ENCODE data around the gene ECE1.
A peak's percentile ranks its signal among the peaks of the same experiment; 100 is the strongest.
"Not testable (repeated sequence)": the region's sequence is repeated elsewhere in the genome, so short reads cannot be mapped to it uniquely, and the experiment has no call there.

Gene ECE1

DNA sequence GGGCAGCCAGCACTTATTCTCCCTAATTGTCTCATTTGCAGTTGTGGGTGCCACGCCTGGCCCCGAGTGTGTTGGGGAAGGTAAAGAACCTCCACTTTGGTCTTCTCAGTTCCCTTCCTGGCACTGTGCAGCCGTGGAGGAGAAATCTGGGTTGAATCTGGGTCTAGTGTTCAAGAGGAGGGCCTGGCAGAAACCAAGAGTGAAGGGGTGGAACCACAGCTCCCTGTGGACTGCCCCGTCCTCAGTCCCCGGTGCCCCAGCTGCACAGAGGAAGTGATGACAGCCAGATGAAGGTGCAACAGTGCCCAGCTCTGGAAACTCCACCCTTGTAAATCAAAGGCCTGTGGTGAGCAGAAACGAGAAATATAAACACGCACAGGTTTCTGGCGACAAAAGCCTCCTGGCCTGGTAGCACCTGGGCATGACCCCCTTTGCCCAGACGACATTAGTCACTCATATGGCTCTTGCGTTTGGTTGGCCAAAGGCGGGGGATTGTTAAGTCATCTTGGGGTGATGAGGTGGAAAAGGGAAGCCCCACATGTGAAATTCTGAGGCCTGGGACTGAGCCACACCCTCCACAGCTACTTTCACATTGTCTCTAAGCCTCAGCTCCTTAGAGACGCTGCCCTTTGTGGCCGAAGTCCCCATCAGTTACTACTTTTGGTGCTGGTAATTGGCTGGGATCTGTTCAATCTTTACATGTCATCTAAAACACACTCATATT lies 4.2 kb upstream of the ECE1 start:
- no peak for FAIRE-seq
- DNase-seq (ENCODE audit: insufficient read length, low spot score): peak; percentile 41
- no peak for TF ChIP-seq TAF1 (IDR thresholded peaks at IDR 0.05; ENCODE audit: low read depth, low read length)
- TF ChIP-seq SPI1 (IDR thresholded peaks at IDR 0.05; ENCODE audit: low read depth, low read length): peak; percentile 80

DNA sequence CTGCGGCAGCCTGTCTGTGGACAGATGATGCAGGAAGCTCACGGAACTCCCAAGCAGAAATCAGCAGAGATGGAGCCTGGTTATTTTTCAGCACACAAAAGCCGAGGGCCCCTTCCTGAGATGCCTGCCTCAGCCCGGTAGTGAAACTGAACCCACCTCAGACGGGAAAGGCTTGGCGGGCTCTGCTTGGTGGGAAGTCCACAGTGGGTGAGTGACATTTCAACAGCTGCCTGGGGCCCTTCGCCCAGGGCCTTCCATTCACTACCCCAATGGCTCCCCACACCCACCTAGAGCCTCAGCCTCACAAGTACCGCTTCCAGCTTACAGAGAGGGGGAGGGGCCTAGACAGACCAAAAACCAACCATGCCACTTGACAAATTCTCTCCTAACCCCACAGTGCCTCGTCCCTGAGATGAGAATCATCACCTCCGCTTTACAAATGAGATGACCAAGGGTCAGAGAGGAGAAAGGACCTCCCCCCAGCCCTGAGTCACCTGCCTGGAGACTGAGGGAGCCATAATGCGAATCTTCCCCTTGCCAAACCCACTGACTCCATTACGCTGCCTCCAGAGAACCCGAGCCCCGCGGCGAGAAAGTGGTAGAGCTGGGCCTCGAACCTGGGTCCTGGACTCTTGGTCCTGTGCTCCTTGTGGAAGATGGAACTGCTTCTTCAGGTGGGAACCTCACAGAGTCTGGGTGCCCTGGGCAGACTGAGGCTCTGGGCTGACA lies 3.4 kb upstream of the ECE1 start:
- TF ChIP-seq TAF1 (IDR thresholded peaks at IDR 0.05; ENCODE audit: low read depth, low read length): no peak
- peak; percentile 12; the same call in 1 of the 2 replicates for TF ChIP-seq POLR2AphosphoS5 (IDR thresholded peaks at IDR 0.05; ENCODE audit: low read depth, low read length)
- FAIRE-seq (peak; percentile 97), DNase-seq (ENCODE audit: insufficient read length, low spot score) (no peak)

DNA sequence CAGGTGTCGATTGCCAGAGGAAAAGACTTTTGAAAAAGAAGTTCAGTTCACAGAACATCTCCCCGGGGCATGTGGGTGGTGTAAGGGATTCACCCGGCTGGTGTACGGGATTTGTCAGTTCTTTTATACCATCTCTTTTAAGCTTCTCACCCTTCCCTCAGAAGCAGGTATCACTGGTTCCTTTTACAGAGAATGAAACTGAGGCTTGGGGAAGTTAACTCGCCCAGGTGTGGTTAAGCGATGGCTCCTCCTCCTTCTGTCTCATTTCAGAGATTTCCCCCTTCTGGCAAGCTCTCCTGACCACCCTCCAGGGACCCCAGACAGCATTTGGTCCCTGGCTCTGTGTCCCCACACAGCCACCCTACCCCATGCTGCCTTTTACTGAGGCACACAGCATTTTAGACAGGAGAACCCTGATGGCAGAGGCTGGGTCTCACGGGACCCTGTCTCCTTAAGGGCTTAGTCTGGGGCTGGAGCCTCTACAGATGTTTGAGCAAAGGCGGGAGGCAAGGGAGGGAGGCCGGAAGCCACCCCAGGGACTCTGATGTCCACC lies 2.8 kb upstream of the ECE1 start:
- TF ChIP-seq PAX5 (IDR thresholded peaks at IDR 0.05; ENCODE audit: insufficient read depth, low read length, severe bottlenecking): no peak
- no peak for TF ChIP-seq POU2F2 (IDR thresholded peaks at IDR 0.05; ENCODE audit: low read depth, low read length)
- peak; percentile 43; the same call in 1 of the 2 replicates for TF ChIP-seq TAF1 (IDR thresholded peaks at IDR 0.05; ENCODE audit: low read depth, low read length)
- 0 out of 2 replicates have a peak, but pooled peaks have one; percentile 6 for TF ChIP-seq POLR2AphosphoS5 (IDR thresholded peaks at IDR 0.05; ENCODE audit: low read depth, low read length)
- peak; percentile 51; the same call in 1 of the 2 replicates for TF ChIP-seq POLR2A (IDR thresholded peaks at IDR 0.05; ENCODE audit: low read depth, low read length)
- peak; percentile 24; the same call in 1 of the 2 replicates for TF ChIP-seq SPI1 (IDR thresholded peaks at IDR 0.05; ENCODE audit: low read depth, low read length)
- FAIRE-seq (no peak), DNase-seq (ENCODE audit: insufficient read length, low spot score) (no peak)

DNA sequence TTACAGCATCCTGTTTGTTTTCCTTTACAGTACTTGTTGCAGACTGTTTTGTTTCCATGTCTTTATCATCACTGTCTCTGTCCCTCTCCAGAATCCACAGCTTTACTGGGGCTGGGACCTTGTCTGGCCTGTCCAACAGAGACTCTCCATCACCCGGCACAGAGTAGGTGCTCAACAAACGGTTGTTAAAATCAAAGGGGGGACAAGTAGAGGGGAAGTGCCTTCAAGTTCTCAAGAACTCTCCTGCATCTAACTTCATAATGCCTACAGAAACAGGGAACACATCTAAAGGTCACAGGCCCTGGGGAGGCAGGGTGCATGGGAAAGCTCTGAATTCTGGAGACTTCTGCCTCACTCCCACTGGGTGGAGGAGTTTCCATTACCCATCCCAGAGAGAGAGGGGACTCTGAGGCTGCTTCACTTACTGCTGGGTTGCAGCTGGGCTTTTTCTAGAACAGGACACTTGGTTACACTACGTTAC lies 2.3 kb upstream of the ECE1 start:
- no peak for DNase-seq (ENCODE audit: insufficient read length, low spot score)
- TF ChIP-seq SPI1 (IDR thresholded peaks at IDR 0.05; ENCODE audit: low read depth, low read length): peak; percentile 51; the same call in 1 of the 2 replicates
- TF ChIP-seq TAF1 (IDR thresholded peaks at IDR 0.05; ENCODE audit: low read depth, low read length): no peak
- TF ChIP-seq POLR2A (IDR thresholded peaks at IDR 0.05; ENCODE audit: low read depth, low read length): no peak
- no peak for FAIRE-seq

DNA sequence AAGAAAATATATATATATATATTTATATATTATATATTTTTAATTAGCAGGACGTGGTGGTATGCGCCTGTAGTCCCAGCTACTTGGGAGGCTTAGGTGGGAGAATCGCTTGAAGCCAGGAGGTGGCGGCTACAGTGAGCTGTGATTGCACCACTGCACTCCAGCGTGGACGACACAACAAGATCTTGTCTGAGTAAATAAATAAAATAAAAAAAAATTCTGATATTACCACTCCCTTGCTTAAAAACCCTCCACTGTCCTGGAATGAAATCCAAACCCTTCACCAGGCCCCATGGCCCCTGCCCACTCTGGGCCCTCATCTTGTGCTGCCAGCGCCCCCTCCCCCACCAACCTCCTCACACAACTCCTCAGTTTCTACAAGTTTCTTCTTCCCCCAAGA lies 1.7 kb upstream of the ECE1 start:
- TF ChIP-seq POLR2AphosphoS5 (IDR thresholded peaks at IDR 0.05; ENCODE audit: low read depth, low read length): no peak
- TF ChIP-seq TAF1 (IDR thresholded peaks at IDR 0.05; ENCODE audit: low read depth, low read length): no peak
- no peak for TF ChIP-seq PAX5 (IDR thresholded peaks at IDR 0.05; ENCODE audit: insufficient read depth, low read length, severe bottlenecking)
- TF ChIP-seq SPI1 (IDR thresholded peaks at IDR 0.05; ENCODE audit: low read depth, low read length): no peak
- no peak for TF ChIP-seq POLR2A (IDR thresholded peaks at IDR 0.05; ENCODE audit: low read depth, low read length)
- no peak for TF ChIP-seq POU2F2 (IDR thresholded peaks at IDR 0.05; ENCODE audit: low read depth, low read length)
- FAIRE-seq (peak; percentile 56), DNase-seq (ENCODE audit: insufficient read length, low spot score) (no peak)

DNA sequence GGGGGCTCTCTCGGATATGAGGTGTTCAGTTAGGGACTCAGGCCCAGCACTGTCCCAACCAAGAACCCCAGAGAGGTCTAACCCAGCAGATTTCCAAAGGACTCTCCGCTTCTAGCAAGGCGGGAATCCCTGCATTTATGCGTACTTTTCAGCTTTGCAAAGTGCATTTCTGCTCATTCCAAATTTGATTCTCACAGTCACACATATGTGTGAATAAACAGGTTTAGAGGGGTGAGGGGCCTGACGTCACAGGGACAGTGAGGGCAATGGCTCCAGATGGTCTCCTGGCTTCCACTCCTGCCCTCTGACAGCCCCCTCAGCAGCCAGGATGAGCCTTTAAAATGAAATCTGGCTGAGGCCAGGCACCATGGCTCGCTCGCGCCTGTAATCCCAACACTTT lies 921 bp upstream of the ECE1 start:
- TF ChIP-seq PAX5 (IDR thresholded peaks at IDR 0.05; ENCODE audit: insufficient read depth, low read length, severe bottlenecking) (no peak), POLR2AphosphoS5 (IDR thresholded peaks at IDR 0.05; ENCODE audit: low read depth, low read length) (no peak), SPI1 (IDR thresholded peaks at IDR 0.05; ENCODE audit: low read depth, low read length) (no peak), TAF1 (IDR thresholded peaks at IDR 0.05; ENCODE audit: low read depth, low read length) (no peak), POLR2A (IDR thresholded peaks at IDR 0.05; ENCODE audit: low read depth, low read length) (no peak)
- DNase-seq (ENCODE audit: insufficient read length, low spot score) (no peak), FAIRE-seq (no peak)

DNA sequence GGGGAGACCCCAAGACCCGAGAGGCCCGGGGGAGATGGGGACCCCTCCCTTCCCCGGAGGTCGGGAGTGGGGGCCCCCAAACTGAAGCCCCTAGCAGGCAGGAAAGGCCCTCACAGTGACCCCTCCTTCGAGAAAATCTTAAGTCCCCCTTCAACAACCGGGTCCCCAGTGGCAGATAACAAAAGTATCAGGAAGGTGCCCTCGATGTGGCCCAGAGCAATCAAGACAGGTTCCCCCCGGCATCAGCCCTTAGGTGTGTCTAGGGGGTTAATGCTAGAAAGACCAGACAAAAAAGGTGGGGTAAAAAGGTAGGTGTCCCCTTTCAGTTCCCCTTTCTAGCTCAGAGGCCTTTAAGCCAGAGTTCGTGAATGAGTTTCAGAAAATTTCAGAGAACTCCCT lies 282 bp upstream of the ECE1 start:
- TF ChIP-seq TAF1 (IDR thresholded peaks at IDR 0.05; ENCODE audit: low read depth, low read length) (no peak), SPI1 (IDR thresholded peaks at IDR 0.05; ENCODE audit: low read depth, low read length) (peak; percentile 99)
- peak; percentile 57 for FAIRE-seq
- peak; percentile 69 for DNase-seq (ENCODE audit: insufficient read length, low spot score)

DNA sequence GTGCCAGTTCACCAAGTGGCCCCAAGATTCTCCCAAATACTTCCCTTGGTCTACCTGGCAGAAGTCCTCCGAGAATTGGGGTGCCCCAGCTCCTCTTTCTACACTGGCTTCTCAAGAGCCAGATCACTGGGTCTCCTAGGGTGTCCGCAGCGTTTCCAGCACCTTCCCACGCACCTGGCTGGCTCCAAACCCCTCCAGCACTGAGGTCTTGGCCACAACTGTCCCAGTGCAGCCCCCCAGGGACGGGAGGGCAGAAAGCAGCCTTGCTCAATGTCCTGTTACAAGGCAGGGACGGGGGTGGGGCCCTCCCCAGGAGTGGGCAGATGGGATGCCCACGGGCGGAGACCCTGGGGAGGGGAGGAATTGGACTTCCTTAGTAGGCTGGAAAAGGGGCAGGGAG lies 1.1 kb downstream of the ECE1 start:
- FAIRE-seq (no peak), DNase-seq (ENCODE audit: insufficient read length, low spot score) (no peak)
- no peak for TF ChIP-seq PAX5 (IDR thresholded peaks at IDR 0.05; ENCODE audit: insufficient read depth, low read length, severe bottlenecking)
- TF ChIP-seq POLR2A (IDR thresholded peaks at IDR 0.05; ENCODE audit: low read depth, low read length): no peak
- no peak for TF ChIP-seq POU2F2 (IDR thresholded peaks at IDR 0.05; ENCODE audit: low read depth, low read length)
- no peak for TF ChIP-seq SPI1 (IDR thresholded peaks at IDR 0.05; ENCODE audit: low read depth, low read length)
- no peak for TF ChIP-seq POLR2AphosphoS5 (IDR thresholded peaks at IDR 0.05; ENCODE audit: low read depth, low read length)
- TF ChIP-seq TAF1 (IDR thresholded peaks at IDR 0.05; ENCODE audit: low read depth, low read length): no peak

DNA sequence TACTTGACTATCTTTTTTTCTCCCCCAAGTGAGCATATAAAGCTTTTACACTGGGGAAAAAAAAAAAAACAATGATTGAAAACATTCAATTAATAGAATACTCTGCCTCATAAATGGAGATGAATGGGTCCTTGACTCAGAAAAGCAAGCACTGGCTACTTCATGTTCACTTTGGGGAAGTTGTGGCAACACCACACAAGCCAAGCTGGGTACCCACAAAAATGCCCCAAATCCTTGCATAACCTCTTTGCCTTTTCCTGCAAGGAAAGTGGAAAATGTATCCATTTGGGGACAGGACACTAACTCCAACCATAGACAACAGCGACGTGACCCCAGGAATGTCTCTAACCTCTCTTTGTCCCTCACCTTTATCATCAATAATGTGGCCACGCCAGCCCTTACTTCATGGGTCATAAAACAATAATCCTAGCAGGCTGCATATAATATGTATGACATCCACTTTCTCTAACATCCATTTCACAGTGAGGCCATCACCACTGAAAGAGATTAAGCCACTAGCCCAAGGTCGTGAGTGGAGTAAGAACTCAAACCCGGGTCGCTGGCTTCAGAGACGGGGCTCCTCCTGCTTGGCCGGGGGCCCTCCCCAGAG lies 2.3 kb downstream of the ECE1 start:
- DNase-seq (ENCODE audit: insufficient read length, low spot score) (no peak), FAIRE-seq (no peak)
- TF ChIP-seq TAF1 (IDR thresholded peaks at IDR 0.05; ENCODE audit: low read depth, low read length): no peak
- no peak for TF ChIP-seq SPI1 (IDR thresholded peaks at IDR 0.05; ENCODE audit: low read depth, low read length)
- TF ChIP-seq POU2F2 (IDR thresholded peaks at IDR 0.05; ENCODE audit: low read depth, low read length): no peak
- no peak for TF ChIP-seq POLR2A (IDR thresholded peaks at IDR 0.05; ENCODE audit: low read depth, low read length)
- TF ChIP-seq POLR2AphosphoS5 (IDR thresholded peaks at IDR 0.05; ENCODE audit: low read depth, low read length): no peak
- TF ChIP-seq PAX5 (IDR thresholded peaks at IDR 0.05; ENCODE audit: insufficient read depth, low read length, severe bottlenecking): no peak

DNA sequence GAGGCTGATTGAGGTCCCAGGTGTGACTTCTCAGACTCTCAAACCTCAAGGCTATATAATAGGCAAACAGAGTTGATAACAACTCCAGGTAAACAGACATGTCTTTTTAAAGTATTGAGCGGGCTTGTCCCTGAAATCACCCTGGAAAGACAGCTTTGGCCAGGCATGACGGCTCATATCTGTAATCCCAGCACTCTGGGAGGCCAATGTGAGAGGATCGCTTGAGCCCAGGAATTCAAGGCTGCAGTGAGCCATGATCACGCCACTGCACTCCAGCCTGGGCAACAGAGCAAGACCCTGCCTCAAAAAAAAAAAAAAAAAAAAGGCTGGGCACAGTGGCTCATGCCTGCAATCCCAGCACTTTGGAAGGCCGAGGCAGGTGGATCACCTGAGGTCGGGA lies 4.9 kb downstream of the ECE1 start:
- FAIRE-seq; DNase-seq (ENCODE audit: insufficient read length, low spot score): not testable (repeated sequence)
